LNCAP (cell line): ENCODE data around the gene SCYGR3.

ENCODE experiments used
- TF ChIP-seq, protein P1 (sequence below): fragments of 450-650 bp; IDR thresholded peaks from 2 replicates; pipeline ENCODE4 v1.5.1; 2017; ENCODE audit warnings: mild to moderate bottlenecking

SCYGR3 gene, protein sequence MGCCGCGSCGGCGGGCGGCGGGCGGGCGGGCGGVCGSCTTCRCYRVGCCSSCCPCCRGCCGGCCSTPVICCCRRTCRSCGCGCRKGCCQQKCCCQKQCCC

DNA sequence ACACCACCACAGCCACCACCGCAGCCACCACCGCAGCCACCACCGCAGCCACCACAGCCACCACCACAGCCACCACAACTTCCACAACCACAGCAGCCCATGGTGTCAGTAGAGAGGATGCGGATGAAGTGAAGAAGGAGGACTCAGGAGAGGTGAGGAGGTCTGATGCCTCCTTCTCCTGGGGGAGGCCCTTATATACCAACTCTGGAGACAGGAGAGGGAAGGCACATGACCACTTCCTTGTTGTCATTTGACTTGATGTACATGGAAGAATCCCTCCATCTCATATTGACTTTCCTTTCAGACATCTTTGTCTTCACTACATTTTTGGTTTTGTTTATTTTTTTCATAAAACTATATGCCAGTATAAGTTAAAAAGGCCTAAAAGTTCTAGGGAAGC is at the start of gene SCYGR3:
Gene SCYGR3 (minus strand): TSS at position 101 of the 400 bp plus-strand sequence. CDS start 0 bp downstream, at position 101.
- TF ChIP-seq, protein P1, sequence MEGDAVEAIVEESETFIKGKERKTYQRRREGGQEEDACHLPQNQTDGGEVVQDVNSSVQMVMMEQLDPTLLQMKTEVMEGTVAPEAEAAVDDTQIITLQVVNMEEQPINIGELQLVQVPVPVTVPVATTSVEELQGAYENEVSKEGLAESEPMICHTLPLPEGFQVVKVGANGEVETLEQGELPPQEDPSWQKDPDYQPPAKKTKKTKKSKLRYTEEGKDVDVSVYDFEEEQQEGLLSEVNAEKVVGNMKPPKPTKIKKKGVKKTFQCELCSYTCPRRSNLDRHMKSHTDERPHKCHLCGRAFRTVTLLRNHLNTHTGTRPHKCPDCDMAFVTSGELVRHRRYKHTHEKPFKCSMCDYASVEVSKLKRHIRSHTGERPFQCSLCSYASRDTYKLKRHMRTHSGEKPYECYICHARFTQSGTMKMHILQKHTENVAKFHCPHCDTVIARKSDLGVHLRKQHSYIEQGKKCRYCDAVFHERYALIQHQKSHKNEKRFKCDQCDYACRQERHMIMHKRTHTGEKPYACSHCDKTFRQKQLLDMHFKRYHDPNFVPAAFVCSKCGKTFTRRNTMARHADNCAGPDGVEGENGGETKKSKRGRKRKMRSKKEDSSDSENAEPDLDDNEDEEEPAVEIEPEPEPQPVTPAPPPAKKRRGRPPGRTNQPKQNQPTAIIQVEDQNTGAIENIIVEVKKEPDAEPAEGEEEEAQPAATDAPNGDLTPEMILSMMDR = no peak

DNA sequence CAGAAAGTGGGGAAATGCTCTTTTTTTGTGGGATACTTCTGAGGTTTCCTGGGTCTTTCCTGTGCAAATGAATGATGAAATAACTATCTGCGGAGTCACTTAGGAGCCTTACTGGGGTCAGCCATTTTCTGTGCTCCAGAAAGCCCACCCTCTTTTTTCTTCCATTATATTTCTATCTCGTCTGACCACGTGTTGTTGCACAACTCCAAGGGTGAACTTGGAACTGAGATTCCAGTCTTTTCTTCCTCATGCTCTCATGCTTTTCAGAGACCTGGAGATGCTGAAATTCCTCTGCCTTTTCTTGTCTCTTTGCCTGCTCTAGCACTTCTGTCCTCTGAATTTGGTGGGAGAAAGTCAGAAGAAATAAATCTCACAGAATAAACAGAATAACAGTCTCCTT is 47.2 kb upstream of the SCYGR3 start:
- TF ChIP-seq, protein P1 = no peak

DNA sequence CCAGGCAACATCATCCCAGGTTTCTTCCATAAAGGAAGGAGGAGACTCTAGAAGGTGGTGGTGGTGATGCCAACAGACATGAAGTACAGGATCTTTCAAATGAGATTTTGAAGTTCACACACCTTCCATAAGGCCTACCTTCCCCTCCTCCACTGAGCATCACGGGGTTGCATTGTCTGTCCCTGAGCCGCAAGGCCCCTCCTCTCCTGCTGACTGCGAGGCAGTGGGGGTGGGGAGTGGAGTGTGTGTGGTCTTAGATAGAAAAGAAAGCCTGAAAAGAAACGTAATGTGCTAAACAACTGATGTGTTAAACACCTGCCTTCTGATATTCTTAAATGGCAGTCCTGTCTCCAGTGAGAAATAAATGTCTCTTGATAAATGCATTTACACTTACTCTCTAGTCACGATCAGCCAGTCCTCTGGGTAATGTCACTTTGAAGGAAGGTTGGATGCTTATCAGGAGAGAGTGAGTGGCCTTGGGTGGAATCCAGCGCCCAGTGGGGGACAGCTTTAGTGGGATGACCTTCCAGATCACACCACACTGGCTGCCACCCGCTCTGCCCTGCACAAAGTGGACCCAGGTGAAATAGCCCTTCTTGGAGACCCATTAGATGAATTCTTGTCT is 46.5 kb upstream of the SCYGR3 start:
- TF ChIP-seq, protein P1 = no peak

DNA sequence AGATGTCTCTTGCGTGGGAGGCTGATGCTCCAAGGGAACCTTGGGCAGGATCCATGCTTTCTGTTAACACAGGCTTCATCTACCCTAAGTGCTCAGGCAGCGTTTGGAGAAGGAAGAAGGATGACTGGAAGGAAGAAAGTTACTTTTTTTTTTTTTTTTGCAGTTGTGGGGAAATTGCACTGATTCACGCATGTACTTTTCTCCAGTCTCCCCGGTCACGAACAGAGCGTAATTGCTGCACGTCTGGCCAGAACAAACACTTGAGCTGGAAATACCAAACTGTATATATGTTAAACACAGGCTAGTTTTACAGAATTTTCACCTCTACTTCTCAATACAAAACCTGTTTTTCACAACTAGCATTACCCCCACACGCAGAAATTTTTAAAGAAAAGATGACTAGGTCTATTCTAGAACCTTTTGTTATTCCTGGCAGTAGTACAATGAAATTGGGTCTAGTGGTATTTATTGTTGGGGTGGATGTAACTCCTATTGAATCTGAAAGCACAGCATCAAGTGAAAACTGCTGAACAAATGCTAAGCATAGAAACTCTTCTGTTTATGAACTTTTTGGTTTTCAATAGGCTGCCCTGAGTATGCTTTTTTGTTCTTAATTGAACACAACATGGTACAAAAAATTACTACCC is 42.7 kb upstream of the SCYGR3 start:
- TF ChIP-seq, protein P1 = no peak

DNA sequence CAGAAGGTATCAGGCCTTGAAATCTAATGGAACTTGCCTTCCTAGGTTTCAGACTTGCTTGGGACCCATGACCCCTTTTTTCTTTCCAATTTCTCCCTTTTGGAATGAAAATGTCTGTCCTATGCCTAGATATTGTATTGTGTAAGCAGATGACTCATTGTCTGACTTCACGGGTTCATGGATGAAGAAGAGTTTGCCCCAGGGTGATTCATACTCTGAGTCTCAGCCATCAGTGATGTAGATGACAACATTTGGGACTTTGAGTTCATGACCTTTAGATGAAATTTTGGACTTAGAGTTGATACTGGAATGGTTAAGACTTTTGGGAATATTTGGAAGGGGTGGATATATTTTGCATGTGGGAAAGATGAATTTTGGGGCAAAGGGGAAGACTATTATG is 40.8 kb upstream of the SCYGR3 start:
- TF ChIP-seq, protein P1 = no peak

DNA sequence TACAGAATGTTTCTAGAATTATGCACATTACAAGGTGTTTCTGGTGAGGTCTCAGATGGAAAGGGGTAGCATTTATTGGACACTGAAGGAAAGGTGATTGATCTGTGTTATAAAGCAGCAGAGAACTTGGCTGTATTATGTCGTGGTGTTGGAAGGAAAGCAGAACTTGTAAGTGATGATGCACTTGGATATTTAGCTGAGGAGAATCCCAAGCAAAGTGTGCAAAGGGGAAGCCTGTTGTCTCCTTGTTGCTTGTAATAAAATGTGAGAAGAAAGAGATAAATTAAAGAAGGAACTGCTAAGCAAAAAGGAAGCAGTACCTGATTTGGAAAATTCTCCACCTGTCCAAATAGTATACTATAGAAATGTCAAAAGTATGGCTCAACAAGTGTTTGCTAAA is 39.8 kb upstream of the SCYGR3 start:
- TF ChIP-seq, protein P1 = no peak

DNA sequence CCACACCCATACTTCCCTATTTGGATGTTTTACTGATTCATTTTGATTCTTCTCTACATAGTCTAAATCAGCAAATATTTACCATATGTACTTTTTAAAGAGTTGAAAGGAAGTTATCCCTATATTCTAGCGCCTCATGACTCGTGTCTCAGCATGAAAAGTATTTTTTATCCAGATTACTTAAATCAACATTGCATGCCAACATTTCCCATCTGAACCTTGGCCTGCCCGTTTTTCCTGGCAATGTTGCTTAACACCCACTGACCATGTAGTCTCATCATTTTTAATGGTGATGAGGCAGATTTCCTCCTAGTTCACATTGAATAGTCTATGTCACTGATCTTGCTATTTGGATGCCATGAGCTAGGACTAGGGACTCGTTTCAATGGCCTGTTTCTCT is 38.8 kb upstream of the SCYGR3 start:
- TF ChIP-seq, protein P1 = no peak
